GM21723 (cell line): Measurements from ENCODE around the gene SCARF2.

Experiments used
- ATAC-seq: cut with Tn5 transposase; IDR thresholded peaks from one replicate; pipeline ENCODE4 v1.9.1; 2021; ENCODE audit warnings: mild to moderate bottlenecking, moderate library complexity; ENCODE audit not compliant: unreplicated experiment

The SCARF2 gene

DNA sequence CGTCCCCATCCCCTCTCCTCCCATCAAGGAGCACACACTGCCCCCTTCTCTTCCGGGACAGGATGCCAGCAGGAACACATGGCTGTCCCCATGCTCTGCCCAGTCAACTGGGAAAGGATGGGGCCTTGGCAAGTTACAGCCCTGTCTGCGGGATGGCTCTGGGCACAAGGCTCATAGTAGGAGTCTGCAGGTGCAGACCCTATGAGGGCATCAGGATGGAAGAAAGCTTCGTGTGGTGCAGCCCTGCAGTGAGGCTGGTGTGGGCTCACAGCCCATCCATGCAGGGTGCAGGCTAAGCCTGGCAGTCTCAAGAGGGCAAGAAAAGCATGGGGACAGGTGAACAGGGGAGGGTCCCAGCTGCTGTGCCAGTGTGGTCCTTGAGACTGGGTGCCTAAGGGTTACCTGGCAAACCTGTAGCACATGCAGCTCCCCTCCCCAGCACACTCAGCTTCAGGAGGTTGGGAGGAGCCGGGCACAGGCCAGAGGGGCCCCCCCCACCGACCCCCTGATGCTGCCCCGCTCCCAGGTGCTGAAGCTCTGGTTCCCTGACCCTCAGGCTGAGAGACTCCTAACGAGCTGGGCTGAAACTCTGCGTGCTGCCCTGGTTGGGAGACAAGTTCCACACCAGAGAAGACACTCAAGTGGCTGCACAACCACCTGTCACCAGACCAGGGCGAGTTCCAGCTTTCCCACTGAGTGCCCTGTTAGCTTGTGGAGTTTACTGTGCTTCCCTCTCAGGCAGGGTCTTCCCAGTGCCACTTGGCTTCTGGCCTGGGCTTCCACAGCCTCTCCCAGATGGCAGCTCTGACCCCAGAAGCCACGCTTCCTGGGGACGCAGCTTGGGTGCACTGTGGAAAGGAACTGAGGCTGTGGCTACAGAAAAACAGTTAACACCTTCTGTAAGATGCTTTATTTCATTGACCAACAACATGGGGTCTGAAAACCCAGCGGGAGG lies 3.3 kb upstream of the SCARF2 start:
- no peak for ATAC-seq

DNA sequence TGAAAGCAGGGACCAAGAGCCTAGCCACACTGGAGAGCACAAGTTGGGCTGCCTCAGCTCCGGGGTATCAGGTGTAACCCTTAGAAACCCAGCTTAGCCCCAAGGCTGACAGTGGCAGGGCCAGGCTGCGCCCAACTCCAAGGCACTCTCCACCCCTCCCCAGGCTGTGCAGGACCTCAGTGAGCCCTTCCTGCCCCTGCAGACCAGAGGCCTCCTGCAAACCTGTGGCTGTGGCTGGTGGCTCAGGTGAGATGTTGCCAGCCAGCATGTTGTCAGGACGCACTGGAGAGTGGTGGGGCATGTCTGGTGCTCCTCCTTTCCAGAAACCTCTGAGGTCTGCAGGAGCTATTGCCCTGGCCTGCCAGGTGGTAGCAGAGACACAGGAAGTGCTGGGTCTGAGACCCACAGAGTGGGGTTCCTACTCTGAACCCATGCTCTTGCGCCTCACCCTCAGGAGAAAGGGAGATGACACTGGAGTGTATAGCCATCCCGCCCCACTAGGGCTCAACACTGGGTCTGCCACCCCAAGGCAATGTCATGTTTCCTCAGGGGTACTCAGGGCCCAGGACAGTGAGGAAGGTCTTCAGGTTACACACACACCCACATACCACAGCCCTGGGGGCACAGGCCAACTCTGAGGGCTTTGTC lies 2.4 kb upstream of the SCARF2 start:
- ATAC-seq: no peak

DNA sequence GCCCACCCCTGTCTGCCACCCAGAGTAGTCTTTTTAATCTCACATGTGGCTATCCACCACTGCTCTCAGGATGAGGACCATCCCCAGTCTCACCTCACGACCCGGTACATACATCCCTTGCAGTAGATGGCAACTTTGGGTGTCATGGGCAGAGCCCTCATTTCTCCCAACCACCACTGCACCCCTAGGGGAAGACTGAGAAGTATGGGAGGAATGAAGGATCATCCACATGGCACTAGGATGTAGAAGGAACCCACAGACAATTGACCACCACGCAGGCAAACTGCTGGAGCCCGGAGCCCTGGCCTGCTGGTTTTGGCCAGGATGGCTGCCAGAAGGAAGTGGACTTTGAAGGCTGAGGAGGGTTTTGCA lies 1.9 kb upstream of the SCARF2 start:
- no peak for ATAC-seq

DNA sequence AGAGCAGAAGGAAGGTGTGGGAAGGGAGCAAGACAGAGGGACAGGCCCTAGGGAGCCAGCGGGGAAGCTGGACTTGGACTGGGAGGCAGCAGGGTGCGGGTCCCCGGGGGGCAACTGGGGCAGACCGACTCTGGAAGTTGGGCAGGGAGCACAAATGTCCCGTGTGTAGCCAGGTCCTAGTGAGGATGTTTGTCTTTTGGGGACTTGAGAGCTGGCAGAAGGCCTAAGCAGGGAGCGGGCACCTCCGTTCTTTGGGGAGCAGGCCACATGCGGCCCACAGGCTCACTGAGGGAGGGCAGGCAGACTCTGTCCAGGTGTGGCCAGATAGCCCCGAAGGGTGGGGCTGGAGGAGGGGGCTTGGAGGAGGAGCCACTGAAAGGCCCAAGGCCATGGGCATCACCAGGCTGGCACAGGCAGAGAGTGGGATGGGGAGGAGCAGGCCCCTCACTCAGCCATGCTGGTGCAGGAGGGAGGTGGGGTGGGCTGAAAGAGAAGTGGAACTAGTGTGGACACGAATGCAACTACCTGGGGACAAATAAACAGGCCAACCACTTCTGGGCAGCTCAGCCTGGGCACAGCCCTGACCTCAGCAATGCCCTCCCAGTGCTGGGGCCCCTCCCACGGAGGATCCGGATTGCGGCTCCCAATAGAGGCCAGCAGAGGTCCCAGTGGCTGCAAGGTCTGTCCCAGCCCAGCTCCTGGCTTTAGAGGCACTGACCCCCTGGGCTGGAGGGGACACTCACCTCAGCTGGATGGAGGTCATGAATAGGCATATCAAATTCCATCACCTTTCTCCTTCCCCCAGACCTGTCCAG lies 1.3 kb upstream of the SCARF2 start:
- ATAC-seq: no peak

DNA sequence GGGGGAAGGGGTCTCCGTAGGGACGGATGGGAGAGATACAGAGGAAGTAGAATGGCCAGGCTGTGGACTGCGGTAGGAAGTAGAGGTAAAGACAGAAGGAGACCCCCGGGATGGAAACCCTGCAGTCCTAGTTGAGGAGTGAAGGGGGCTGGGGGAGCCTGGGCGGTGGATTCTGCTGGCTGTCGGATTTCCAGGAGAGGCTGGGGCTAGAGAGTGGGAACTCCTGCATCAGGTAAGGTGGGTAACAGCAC lies 727 bp upstream of the SCARF2 start:
- no peak for ATAC-seq

DNA sequence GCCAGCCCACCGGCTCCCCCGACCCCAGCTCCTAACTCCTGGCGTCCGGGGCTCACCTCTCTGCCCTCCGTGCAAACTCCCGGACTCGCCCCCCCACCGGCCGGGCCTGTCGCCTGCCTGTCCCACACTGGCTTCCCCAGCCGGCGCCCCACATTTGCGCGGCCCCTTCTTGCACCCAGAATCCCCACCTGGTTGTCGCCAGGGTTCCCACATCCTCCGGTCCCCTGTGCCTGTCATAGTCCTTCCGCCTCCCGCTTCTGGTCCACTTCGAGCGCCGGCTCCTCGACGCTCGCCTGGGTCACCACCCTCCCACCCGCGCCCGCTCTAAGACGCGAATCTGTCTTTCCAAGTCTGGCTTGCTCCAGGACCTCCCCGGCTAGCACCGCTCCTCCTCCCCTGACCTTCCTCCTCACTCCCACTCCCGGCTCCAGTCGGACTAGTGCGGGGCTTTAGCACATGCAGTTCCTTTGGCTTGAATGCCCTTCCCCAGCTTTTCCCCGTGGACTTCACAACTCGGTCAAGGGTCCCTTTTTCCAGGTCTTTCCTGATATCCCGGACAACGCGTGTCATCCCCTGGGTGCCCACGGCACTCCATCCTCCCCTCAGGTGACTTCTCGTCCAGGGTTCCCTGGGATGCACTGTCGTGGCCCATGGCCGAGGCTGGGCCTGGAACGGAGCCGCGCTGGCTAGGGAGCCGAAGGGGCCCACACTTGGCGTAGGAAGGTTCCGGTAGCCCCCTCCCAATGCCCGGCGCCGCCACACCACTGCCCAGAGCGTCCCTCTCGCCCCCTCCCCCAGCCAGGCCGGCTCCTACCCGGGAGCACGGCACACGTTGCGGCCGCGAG lies 635 bp downstream of the SCARF2 start:
- no peak for ATAC-seq

DNA sequence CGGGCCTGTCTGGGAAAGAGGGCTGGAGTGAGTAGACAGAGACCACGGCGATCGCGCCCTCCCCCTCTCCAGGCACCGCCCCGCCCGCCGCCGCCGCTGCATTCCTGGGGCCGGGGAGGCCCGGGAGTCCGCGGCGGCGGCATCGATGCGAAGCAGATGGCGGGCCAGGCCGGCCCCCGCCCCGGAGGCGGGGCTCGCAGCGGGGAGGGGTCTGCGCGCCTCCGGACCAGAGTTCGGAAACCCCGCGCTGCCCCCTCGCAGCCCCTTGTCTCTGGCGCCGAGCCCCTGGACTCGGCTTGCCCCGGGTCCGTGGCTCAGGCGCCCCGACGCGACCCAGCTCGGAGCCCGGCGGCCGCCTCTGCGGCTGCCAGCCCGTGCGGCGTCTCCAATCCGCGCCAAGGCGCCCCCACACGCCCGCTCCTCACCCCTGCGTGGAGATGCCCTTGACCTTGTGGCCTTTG lies 1.3 kb downstream of the SCARF2 start:
- ATAC-seq: no peak

DNA sequence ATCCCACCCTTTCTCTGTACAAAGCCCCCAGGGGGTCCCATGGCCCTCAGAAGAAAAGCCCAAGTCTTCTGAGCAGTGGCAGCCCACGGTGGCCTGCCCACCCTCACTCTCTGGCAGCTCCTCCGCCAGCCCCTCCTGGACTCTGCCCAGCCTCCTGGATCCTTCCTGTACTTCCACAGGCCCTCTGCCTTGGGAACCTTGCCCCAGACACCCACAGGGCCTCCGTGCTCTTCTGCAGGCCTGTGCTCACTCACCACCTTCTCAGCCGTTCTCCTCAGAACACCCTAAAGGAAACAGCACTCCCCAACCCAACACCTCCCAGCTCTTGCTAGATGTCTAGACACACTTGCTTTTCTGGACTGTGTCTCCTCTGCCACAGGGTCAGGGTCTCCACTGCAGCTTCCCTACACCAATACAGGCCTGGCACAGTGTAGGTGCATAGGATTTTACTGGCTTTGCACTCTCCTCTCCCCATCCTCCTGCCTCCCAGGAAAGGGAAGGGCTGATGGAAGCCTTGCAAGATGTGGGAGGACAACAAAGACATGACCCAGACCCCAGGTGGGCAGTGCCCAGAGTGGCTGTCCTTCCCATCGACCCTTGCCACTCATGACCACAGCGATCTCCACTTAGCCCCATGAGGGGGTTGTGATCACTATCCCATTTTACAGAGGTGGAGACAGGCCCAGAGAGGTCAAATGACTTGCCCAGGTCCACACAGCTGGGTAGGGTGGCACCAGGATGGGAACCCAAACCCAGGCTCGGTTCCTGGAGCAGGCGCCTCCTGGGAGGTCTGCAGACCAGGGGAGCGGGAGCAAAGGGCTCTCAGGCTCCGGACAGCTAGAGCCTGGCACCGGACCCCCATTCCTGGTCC lies 2.0 kb downstream of the SCARF2 start:
- no peak for ATAC-seq

DNA sequence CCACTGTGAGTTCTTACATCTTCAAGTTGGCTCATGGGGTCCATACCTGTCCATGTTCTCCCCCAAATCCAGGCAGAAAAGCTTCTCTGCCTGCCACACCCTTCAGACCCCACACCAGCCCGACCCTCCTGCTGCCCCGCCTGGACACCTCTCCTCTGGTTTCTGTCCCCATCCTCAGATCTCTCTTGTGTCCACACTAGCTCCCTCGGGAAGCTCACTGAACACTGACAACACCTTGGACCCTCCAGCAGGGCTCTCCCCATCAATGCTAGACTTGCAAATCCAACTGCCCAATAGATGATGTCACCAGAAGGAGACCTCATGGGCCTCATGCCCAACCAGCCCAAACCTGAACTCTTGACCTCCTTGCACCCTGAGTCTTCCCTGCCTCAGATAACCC lies 2.9 kb downstream of the SCARF2 start:
- no peak for ATAC-seq

DNA sequence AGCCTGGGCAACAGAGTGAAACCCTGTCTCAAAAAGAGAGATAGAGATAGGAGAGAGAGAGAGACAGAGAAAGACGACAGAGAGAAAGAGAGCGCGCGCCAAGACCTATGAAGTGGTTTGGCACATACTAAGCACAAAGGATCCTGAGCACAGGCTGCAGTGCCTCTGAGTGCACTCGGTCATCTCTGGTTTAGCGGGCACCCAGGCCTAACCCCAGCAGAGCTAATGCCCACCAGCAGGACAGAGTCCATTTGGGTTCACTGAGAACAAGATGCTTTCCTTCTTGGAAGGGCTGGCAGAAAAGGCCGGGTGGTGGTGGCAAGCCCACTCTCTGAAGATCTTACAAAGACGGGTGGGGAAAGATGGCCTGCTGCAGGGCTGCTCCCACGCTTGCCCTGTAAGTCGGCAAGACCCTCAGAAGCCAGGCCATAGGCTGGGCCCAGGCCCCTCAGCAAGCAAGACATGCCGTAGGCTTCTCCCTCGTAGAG lies 3.3 kb downstream of the SCARF2 start:
- ATAC-seq: no peak

DNA sequence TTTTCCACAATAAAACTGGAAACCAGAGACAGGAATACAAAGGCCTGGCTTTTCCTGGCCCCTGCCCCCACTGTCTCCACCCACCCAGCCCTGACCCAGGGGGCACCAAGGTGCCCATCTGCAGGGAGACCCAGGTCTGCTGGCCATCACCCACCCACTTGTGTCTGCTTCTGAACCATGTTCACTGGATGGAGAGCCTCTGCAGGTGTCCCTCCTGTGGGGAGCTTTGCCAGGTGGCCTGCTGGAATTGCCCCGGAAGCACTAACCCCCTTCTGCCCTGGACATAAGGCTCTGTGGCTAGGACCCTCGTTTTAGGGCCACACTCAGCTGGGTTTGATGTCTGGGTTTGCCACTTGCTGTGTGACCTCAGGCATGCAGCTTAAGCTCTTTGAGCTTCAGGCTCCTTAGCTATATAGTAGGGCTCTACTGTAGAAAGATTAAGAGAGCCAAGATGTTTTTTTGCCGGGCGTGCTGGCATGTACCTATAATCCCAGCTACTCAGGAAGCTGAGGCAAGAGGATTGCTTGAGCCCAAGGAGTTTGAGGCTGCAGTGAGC lies 3.9 kb downstream of the SCARF2 start:
- no peak for ATAC-seq

DNA sequence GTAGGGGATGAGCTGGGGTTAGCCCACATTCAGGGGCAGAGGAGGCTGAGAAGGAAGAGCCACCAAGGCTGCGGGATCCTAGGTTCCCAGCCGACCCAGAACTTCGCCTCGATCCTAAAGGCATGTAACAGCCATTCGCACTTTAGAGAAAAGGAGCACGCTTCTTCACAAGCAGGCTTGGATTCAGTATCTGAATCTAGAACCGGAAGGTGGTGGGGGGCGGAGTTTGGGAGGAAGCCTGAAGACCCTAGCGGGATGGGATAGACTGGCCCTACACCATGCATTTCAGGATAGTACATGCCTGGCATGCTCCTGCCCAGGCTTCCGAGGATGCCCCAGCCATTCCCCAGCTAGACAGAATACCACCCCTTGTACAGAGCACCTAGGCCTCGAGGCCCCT lies 4.4 kb downstream of the SCARF2 start:
- no peak for ATAC-seq

DNA sequence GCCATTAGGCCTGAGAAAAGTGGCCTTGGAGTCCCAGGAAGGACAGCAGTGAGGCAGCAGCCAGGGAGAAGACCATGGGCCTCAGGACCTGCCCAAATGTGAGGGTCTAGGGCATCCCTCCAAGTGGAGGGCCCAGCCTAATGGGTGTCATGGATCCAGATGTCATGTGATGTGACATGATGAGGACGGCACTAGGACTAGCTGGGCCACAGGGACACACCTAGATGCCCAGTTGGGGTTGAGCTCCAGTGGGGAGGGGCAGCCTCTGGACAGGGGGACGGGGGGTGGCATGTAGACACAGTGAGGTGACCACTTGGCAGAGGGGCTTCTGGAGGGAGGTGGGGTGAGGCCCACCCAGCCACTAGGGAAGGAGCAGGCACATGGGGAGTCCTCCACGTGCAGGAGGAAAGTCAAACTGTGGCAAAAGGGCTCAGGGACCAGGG lies 5.4 kb downstream of the SCARF2 start:
- ATAC-seq: no peak

DNA sequence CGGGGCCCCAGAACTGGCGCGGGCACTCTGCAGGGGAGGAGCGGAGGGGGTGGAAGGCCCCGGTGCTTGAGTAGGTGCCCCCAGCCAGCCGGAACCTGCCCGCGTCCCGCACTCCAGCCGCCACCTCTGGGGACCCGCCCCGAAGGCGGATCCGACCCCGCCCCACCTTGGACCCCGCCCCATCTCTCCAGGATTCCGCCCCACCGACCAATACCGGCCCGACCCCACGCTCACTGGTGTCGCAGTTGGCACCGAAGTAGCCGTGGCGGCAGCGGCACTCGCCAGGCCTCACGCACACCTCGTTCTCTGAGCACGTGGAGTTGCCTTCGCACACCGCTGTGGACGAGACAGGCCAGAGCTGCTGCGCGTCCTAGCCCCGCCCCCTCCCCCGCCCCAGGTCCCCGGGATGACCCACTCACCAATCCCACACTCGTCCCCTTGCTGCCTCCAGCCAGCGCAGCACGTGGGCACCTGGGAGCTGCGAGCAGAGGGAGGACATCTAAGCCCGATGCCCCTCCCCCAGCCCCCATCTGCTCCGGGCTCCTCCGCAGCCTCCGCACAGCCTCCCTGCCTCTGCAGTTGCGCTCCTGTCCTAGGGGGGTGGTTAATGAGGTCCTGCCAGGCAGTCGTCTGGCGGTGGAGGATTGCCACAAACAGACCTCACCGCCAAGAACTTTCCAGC lies 6.0 kb downstream of the SCARF2 start:
- ATAC-seq: no peak

DNA sequence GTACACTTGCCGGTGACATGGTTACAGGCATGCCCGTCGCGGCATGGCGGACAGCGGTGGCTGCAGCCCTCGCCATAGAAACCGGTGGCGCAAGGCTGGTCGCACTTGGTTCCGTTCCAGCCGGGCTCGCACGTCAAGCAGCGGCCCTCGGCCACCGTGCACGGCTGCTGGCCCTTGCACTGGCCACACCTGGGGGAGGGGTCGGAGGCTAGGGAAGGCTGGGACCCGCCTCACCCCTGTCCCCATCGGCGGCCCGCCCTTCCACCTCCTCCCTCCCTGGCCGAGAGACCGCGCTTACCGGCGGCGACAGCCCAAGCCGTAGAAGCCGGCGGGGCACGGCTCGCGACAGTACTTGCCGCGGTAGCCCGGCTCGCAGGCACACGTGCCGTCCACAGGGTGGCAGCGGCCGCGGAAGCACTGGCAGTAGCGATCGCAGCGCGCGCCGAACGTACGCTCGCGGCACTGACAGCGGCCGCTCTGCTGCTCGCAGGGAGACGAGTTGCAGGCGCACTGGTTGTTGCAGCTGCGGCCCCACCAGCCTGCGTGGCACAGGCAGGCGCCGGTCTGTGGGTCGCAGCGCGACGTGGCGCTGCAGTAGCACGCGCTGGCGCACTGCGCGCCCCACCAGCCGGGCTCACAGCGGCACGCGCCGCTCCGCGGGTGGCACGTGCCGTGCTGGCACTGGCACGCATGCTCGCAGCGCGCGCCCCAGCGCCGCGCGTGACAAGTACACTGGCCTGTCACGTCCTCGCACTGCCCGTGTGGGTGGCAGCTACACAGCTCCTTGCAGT lies 6.7 kb downstream of the SCARF2 start:
- ATAC-seq: no peak

DNA sequence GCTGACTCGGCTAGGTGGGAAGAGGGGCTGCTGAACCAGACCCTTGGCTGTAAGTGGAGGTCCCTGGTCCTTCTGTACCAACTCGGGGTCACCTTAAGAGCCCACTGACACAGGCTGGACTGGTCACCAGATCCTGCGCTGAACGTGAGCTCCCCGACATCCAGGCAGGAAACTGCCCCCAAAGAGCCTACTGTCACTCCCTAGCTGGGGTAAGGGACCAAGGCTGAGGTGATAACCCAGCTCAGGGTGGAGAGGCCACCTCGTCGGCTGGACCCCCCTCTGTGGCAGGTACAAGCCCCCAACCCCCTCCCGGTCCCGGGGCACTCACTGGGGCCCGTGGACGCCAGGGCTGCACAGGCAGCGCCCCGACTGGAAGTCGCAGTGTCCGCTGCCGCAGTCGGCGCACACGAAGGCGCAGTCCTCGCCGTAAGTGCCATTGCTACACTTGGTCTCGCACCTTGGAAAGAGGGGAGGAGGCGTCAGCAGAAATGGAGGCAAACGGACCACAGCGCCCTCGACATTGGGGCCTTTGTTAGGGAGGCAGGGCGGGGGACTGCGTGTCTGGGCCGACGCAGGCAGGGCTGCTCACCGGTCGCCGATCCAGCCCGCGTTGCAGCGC lies 7.4 kb downstream of the SCARF2 start:
- no peak for ATAC-seq

DNA sequence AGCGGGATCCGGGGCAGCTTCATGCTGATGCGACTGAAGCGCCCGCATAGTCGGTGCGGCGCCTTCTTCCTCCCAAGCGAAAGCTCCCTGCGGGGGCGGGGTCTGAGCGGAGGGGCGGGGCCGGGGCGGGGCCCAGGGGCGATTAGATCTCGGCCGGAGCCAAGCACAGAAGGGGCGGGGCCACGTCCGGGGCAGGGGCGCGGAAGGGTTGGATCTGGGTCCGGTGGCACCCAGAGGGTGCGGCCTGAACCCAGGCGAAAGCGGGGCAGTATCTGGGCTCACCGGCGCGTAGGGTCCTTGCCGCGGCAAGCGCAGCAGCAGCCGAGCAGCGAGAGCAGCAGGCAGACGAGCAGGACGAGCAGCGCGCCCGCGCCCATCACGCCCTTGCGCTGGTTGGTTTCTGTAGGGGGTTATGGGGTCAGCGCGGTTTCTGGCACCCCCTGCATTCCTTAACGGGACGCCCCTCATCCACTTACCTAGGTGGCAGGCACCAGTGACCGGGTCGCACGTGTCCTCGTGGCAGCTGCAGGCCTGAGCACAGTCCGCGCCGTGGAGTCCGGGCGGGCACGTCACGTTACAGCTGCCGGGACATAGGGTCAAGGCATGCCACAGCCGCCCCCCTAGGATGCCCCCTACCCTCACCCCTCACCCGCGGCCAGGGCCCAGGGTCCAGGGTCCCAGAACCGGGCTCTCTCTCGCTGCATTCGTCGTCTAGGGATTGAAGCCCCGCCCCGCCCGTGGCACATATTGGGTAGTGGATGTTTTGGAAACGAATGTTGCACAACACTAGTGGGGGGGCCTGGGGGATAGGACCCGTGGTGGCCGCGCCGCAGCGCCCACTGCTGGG lies 8.1 kb downstream of the SCARF2 start:
- ATAC-seq: no peak
